ENCODE measurements around the gene GABPB2.
A peak's percentile ranks its signal among the peaks of the same experiment; 100 is the strongest.

The GABPB2 gene

GRCh38 chr1:151106894-151107293, 36.3 kb downstream of the GABPB2 start:
- Histone ChIP-seq H3K4me3 (ENCODE audit: low read length) (no peak overlapping the region), H3K9ac (ENCODE audit: low read length) (no peak overlapping the region), H3K27ac (ENCODE audit: low read length) (no peak overlapping the region), H3K4me1 (ENCODE audit: control insufficient read depth, low read depth, low read length) (no peaks in the 10 kb centered on the region), H3K36me3 (ENCODE audit: control insufficient read depth, low read depth, low read length) (no peaks in the 10 kb centered on the region), H3K9me3 (ENCODE audit: control insufficient read depth, low read depth, low read length) (no peaks in the 10 kb centered on the region), H3K27me3 (ENCODE audit: control insufficient read depth, insufficient read depth, low read length) (no peaks in the 10 kb centered on the region)

GRCh38 chr1:151108331-151108730, 37.8 kb downstream of the GABPB2 start:
- H3K9ac ChIP-seq (ENCODE audit: low read length) = no peak overlapping the region
- no peaks in the 10 kb centered on the region for H3K36me3 ChIP-seq (ENCODE audit: control insufficient read depth, low read depth, low read length)
- no peak overlapping the region for H3K4me3 ChIP-seq (ENCODE audit: low read length)
- H3K9me3 ChIP-seq (ENCODE audit: control insufficient read depth, low read depth, low read length) = no peaks in the 10 kb centered on the region
- H3K4me1 ChIP-seq (ENCODE audit: control insufficient read depth, low read depth, low read length) = no peaks in the 10 kb centered on the region
- H3K27ac ChIP-seq (ENCODE audit: low read length) = no peak overlapping the region
- no peaks in the 10 kb centered on the region for H3K27me3 ChIP-seq (ENCODE audit: control insufficient read depth, insufficient read depth, low read length)

GRCh38 chr1:151113877-151114276, 43.3 kb downstream of the GABPB2 start:
- Histone ChIP-seq H3K27ac (ENCODE audit: low read length) (no peak overlapping the region), H3K27me3 (ENCODE audit: control insufficient read depth, insufficient read depth, low read length) (no peaks in the 10 kb centered on the region), H3K9me3 (ENCODE audit: control insufficient read depth, low read depth, low read length) (no peaks in the 10 kb centered on the region), H3K9ac (ENCODE audit: low read length) (no peak overlapping the region), H3K4me3 (ENCODE audit: low read length) (no peak overlapping the region), H3K36me3 (ENCODE audit: control insufficient read depth, low read depth, low read length) (no peaks in the 10 kb centered on the region), H3K4me1 (ENCODE audit: control insufficient read depth, low read depth, low read length) (no peaks in the 10 kb centered on the region)

- H3K9ac ChIP-seq (ENCODE audit: low read length) = no peak overlapping the region
- H3K9me3 ChIP-seq (ENCODE audit: control insufficient read depth, low read depth, low read length) = no peaks in the 10 kb centered on the region
These were observed 54.3 kb downstream of the GABPB2 start for GRCh38 chr1:151124763-151125403.

GRCh38 chr1:151128800-151129199, 58.2 kb downstream of the GABPB2 start:
- Histone ChIP-seq H3K9me3 (ENCODE audit: control insufficient read depth, low read depth, low read length) (no peaks in the 10 kb centered on the region), H3K27me3 (ENCODE audit: control insufficient read depth, insufficient read depth, low read length) (peaks cover 31% of the 10 kb centered on the region), H3K9ac (ENCODE audit: low read length) (no peak overlapping the region), H3K4me1 (ENCODE audit: control insufficient read depth, low read depth, low read length) (peaks cover 11% of the 10 kb centered on the region), H3K4me3 (ENCODE audit: low read length) (no peak overlapping the region), H3K27ac (ENCODE audit: low read length) (no peak overlapping the region), H3K36me3 (ENCODE audit: control insufficient read depth, low read depth, low read length) (no peaks in the 10 kb centered on the region)

More at GRCh38 chr1:151124763-151125403, 54.3 kb downstream of the GABPB2 start:
- H3K4me1 ChIP-seq (ENCODE audit: control insufficient read depth, low read depth, low read length) = peaks cover 11% of the 10 kb centered on the region
- H3K36me3 ChIP-seq (ENCODE audit: control insufficient read depth, low read depth, low read length) = no peaks in the 10 kb centered on the region
- no peak overlapping the region for H3K4me3 ChIP-seq (ENCODE audit: low read length)
- no peak overlapping the region for H3K27ac ChIP-seq (ENCODE audit: low read length)
- no peaks in the 10 kb centered on the region for H3K27me3 ChIP-seq (ENCODE audit: control insufficient read depth, insufficient read depth, low read length)

- H3K9me3 ChIP-seq (ENCODE audit: control insufficient read depth, low read depth, low read length) = no peaks in the 10 kb centered on the region
- H3K4me1 ChIP-seq (ENCODE audit: control insufficient read depth, low read depth, low read length) = peaks cover 4% of the 10 kb centered on the region
- H3K36me3 ChIP-seq (ENCODE audit: control insufficient read depth, low read depth, low read length) = peaks cover 15% of the 10 kb centered on the region
- no peak overlapping the region for H3K27ac ChIP-seq (ENCODE audit: low read length)
- peak overlapping the region; percentile 48 for H3K9ac ChIP-seq (ENCODE audit: low read length)
- peak overlapping the region; percentile 61 for H3K4me3 ChIP-seq (ENCODE audit: low read length)
- peaks cover 35% of the 10 kb centered on the region for H3K27me3 ChIP-seq (ENCODE audit: control insufficient read depth, insufficient read depth, low read length)
These were observed 60.5 kb downstream of the GABPB2 start for GRCh38 chr1:151130987-151131586.

GRCh38 chr1:151131701-151132334, 61.3 kb downstream of the GABPB2 start:
- Histone ChIP-seq H3K4me1 (ENCODE audit: control insufficient read depth, low read depth, low read length) (peaks cover 4% of the 10 kb centered on the region), H3K4me3 (ENCODE audit: low read length) (peak overlapping the region; percentile 61), H3K27ac (ENCODE audit: low read length) (no peak overlapping the region), H3K9ac (ENCODE audit: low read length) (peak overlapping the region; percentile 48), H3K36me3 (ENCODE audit: control insufficient read depth, low read depth, low read length) (peaks cover 21% of the 10 kb centered on the region), H3K27me3 (ENCODE audit: control insufficient read depth, insufficient read depth, low read length) (peaks cover 35% of the 10 kb centered on the region), H3K9me3 (ENCODE audit: control insufficient read depth, low read depth, low read length) (no peaks in the 10 kb centered on the region)

- peak overlapping the region; percentile 48 for H3K9ac ChIP-seq (ENCODE audit: low read length)
These were observed 61.9 kb downstream of the GABPB2 start for GRCh38 chr1:151132335-151133017.

GRCh38 chr1:151133018-151133806, 62.7 kb downstream of the GABPB2 start:
- H3K27ac ChIP-seq (ENCODE audit: low read length) = no peak overlapping the region
- peak overlapping the region; percentile 61 for H3K4me3 ChIP-seq (ENCODE audit: low read length)
- H3K9me3 ChIP-seq (ENCODE audit: control insufficient read depth, low read depth, low read length) = no peaks in the 10 kb centered on the region
- peaks cover 22% of the 10 kb centered on the region for H3K36me3 ChIP-seq (ENCODE audit: control insufficient read depth, low read depth, low read length)
- H3K9ac ChIP-seq (ENCODE audit: low read length) = no peak overlapping the region
- H3K4me1 ChIP-seq (ENCODE audit: control insufficient read depth, low read depth, low read length) = peaks cover 4% of the 10 kb centered on the region
- peaks cover 35% of the 10 kb centered on the region for H3K27me3 ChIP-seq (ENCODE audit: control insufficient read depth, insufficient read depth, low read length)

More at GRCh38 chr1:151132335-151133017, 61.9 kb downstream of the GABPB2 start:
- Histone ChIP-seq H3K36me3 (ENCODE audit: control insufficient read depth, low read depth, low read length) (peaks cover 22% of the 10 kb centered on the region), H3K27me3 (ENCODE audit: control insufficient read depth, insufficient read depth, low read length) (peaks cover 35% of the 10 kb centered on the region), H3K4me3 (ENCODE audit: low read length) (peak overlapping the region; percentile 61), H3K27ac (ENCODE audit: low read length) (no peak overlapping the region), H3K4me1 (ENCODE audit: control insufficient read depth, low read depth, low read length) (peaks cover 4% of the 10 kb centered on the region), H3K9me3 (ENCODE audit: control insufficient read depth, low read depth, low read length) (no peaks in the 10 kb centered on the region)

- peaks cover 35% of the 10 kb centered on the region for H3K27me3 ChIP-seq (ENCODE audit: control insufficient read depth, insufficient read depth, low read length)
- no peak overlapping the region for H3K4me3 ChIP-seq (ENCODE audit: low read length)
- H3K36me3 ChIP-seq (ENCODE audit: control insufficient read depth, low read depth, low read length) = peaks cover 25% of the 10 kb centered on the region
- H3K4me1 ChIP-seq (ENCODE audit: control insufficient read depth, low read depth, low read length) = no peaks in the 10 kb centered on the region
- no peak overlapping the region for H3K9ac ChIP-seq (ENCODE audit: low read length)
- H3K9me3 ChIP-seq (ENCODE audit: control insufficient read depth, low read depth, low read length) = no peaks in the 10 kb centered on the region
- no peak overlapping the region for H3K27ac ChIP-seq (ENCODE audit: low read length)
These were observed 63.8 kb downstream of the GABPB2 start for GRCh38 chr1:151134396-151134795.

- Histone ChIP-seq H3K27me3 (ENCODE audit: control insufficient read depth, insufficient read depth, low read length) (peaks cover 35% of the 10 kb centered on the region), H3K36me3 (ENCODE audit: control insufficient read depth, low read depth, low read length) (peaks cover 28% of the 10 kb centered on the region), H3K9ac (ENCODE audit: low read length) (no peak overlapping the region), H3K4me1 (ENCODE audit: control insufficient read depth, low read depth, low read length) (no peaks in the 10 kb centered on the region), H3K27ac (ENCODE audit: low read length) (no peak overlapping the region), H3K4me3 (ENCODE audit: low read length) (no peak overlapping the region), H3K9me3 (ENCODE audit: control insufficient read depth, low read depth, low read length) (no peaks in the 10 kb centered on the region)
These were observed 64.4 kb downstream of the GABPB2 start for GRCh38 chr1:151134991-151135390.

Data from iPS-18a (cell line).